Mesothelial cell of epicardium (in vitro differentiated cells): Measurements from ENCODE around the gene NAV1. TPM values are rescaled to one million over a fixed set of nuclear protein-coding genes. Genes with fewer than 3 reads are reported as not detected.

Experiments used
- DNase-seq, 2 experiments: peaks; one replicate each; pipeline ENCODE4 v3.0.0; 2021; ENCODE audit warnings: low spot score in 2 of 2; ENCODE audit not compliant: unreplicated experiment in 2 of 2
- H3K27ac Mint-ChIP-seq: 2 replicates; pipeline ENCODE4 v1.8.0; 2021; ENCODE audit warnings: mixed read lengths
- H3K27me3 Mint-ChIP-seq: 2 replicates; pipeline ENCODE4 v1.8.0; 2021; ENCODE audit warnings: low read depth, mixed read lengths
- H3K36me3 Mint-ChIP-seq: 2 replicates; pipeline ENCODE4 v1.8.0; 2021; ENCODE audit warnings: mixed read lengths
- H3K4me1 Mint-ChIP-seq: 2 replicates; pipeline ENCODE4 v1.8.0; 2021; ENCODE audit warnings: mixed read lengths
- H3K4me3 Mint-ChIP-seq: 2 replicates; pipeline ENCODE4 v1.8.0; 2021; ENCODE audit warnings: mild to moderate bottlenecking, moderate library complexity, mixed read lengths
- H3K9me3 Mint-ChIP-seq: 2 replicates; pipeline ENCODE4 v1.8.0; 2021; ENCODE audit warnings: mixed read lengths
- CTCF ChIP-seq: fragments of 200-600 bp; sonication (generic); IDR thresholded peaks from one replicate; pipeline ENCODE4 v1.5.0; 2021; ENCODE audit warnings: antibody characterized with exemption; ENCODE audit not compliant: unreplicated experiment
- total RNA-seq: library from RNA; stranded (reverse); gene quantifications from 3 replicates; pipeline ENCODE4 v1.2.1, GENCODE V29; 2021

Gene NAV1
- total RNA-seq, 1 donor from 2014 or later, result 95.9 TPM

- Mint-ChIP-seq H3K27ac (no peak overlapping the region), H3K9me3 (no peaks in the 10 kb centered on the region), H3K4me1 (peaks cover 36% of the 10 kb centered on the region), H3K27me3 (no peaks in the 10 kb centered on the region), H3K36me3 (no peaks in the 10 kb centered on the region), H3K4me3 (no peak overlapping the region)
- TF ChIP-seq CTCF, result no peak
- DNase-seq, result no peak
These were observed 1.5 kb upstream of the NAV1 start for GRCh38 chr1:201537467-201537866.

GRCh38 chr1:201537891-201538611, 876 bp upstream of the NAV1 start:
- DNase-seq, result no peak
- no peak for TF ChIP-seq CTCF
- Mint-ChIP-seq H3K36me3 (no peaks in the 10 kb centered on the region), H3K4me3 (peak overlapping the region; percentile 74), H3K9me3 (peaks cover 3% of the 10 kb centered on the region), H3K27me3 (no peaks in the 10 kb centered on the region), H3K4me1 (peaks cover 36% of the 10 kb centered on the region), H3K27ac (peak overlapping the region; percentile 72)

- Mint-ChIP-seq H3K27me3 (no peaks in the 10 kb centered on the region), H3K4me1 (peaks cover 44% of the 10 kb centered on the region)
These were observed 869 bp downstream of the NAV1 start for GRCh38 chr1:201539561-201540431.

GRCh38 chr1:201540846-201541735, 2.2 kb downstream of the NAV1 start:
- peak overlapping the region; percentile 86 for H3K4me3 Mint-ChIP-seq
- peaks cover 4% of the 10 kb centered on the region for H3K9me3 Mint-ChIP-seq
- TF ChIP-seq CTCF, result no peak
- H3K27ac Mint-ChIP-seq, result peak overlapping the region; percentile 82
- no peaks in the 10 kb centered on the region for H3K36me3 Mint-ChIP-seq
- H3K4me1 Mint-ChIP-seq, result peaks cover 38% of the 10 kb centered on the region
- H3K27me3 Mint-ChIP-seq, result no peaks in the 10 kb centered on the region
- DNase-seq, result no peak

More at GRCh38 chr1:201539561-201540431, 869 bp downstream of the NAV1 start:
- no peaks in the 10 kb centered on the region for H3K36me3 Mint-ChIP-seq
- peaks cover 4% of the 10 kb centered on the region for H3K9me3 Mint-ChIP-seq
- H3K27ac Mint-ChIP-seq, result peak overlapping the region; percentile 82
- DNase-seq, result peak in 1 of 2 experiments; percentile 57
- no peak for TF ChIP-seq CTCF
- peak overlapping the region; percentile 86 for H3K4me3 Mint-ChIP-seq

GRCh38 chr1:201542309-201543035, 3.5 kb downstream of the NAV1 start:
- Mint-ChIP-seq H3K27me3 (no peaks in the 10 kb centered on the region), H3K4me1 (peaks cover 37% of the 10 kb centered on the region), H3K36me3 (no peaks in the 10 kb centered on the region), H3K9me3 (peaks cover 4% of the 10 kb centered on the region), H3K4me3 (no peak overlapping the region), H3K27ac (peak overlapping the region; percentile 80)
- TF ChIP-seq CTCF, result no peak
- DNase-seq, result no peak
